Erythroblast (primary cell): ENCODE measurements around the gene ISY1.

Experiments used
- GATA1 ChIP-seq: IDR thresholded peaks from 2 replicates; pipeline ENCODE4 v1.6.1; 2011; ENCODE audit warnings: low read depth, mild to moderate bottlenecking, control low read depth, low read length, moderate library complexity
- POLR2A ChIP-seq: IDR thresholded peaks from 2 replicates; pipeline ENCODE4 v1.6.1; 2011; ENCODE audit warnings: mild to moderate bottlenecking, low read length

- TF ChIP-seq POLR2A: no peak
- TF ChIP-seq GATA1: no peak
Observed at GRCh38 chr3:129121016-129121791, 39.7 kb downstream of the ISY1 start.
